Measurements from ENCODE around the gene LRRC42.

The LRRC42 gene, protein sequence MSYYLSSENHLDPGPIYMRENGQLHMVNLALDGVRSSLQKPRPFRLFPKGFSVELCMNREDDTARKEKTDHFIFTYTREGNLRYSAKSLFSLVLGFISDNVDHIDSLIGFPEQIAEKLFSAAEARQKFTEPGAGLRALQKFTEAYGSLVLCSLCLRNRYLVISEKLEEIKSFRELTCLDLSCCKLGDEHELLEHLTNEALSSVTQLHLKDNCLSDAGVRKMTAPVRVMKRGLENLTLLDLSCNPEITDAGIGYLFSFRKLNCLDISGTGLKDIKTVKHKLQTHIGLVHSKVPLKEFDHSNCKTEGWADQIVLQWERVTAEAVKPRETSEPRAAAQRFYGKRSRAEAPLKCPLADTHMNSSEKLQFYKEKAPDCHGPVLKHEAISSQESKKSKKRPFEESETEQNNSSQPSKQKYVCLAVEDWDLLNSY

DNA sequence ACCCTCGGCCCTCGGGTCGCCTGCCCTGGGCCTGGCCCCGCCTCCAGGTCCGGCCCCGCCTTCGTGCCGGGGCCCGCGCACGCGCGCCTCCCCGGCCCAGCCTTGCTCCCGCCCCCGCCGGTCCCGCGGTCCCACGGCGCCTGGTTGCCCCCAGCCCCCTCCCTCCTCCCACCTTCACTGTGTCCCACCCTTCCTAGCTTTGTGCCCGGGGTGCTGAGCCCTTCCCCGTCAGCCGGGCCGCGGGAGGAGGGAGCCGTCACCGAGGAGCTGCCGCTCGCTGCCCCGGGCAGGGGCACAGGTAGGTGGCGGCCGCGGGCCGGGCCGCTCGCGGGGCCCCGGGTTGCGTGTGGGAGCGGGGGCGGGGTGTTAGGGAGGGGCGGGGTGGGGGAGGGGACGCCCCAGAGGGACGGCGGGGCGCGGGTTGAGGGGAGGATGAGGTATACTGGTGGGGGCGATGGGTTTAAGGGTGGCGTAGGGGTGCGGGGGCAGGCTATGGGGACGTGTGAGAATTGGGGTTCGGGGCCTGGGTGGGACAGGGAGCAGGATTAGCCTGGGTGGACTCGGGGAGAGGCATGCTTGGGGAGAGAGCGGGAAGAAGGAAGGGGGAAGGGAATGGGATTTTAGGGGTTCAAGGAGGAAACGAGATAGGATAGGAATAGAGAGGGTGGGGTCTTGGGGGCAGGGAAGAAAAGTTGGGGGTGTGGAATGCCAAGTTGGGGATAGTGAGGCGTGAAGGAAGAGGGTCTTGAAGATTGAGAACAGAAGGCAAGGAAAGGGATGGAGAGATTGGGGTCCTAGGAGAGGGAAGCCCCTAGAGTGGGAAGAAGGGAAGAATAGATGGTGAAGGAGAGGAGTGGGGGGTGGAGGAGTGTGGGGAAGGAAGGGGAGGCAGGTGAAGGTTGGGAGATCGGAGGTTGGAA lies at the start of gene LRRC42:
TSS of gene LRRC42 (plus strand) at position 99 of the 920 bp plus-strand sequence. CDS start 5,650 bp downstream, outside the sequence.
- DNase-seq (ENCODE audit: low read depth) = no peak

DNA sequence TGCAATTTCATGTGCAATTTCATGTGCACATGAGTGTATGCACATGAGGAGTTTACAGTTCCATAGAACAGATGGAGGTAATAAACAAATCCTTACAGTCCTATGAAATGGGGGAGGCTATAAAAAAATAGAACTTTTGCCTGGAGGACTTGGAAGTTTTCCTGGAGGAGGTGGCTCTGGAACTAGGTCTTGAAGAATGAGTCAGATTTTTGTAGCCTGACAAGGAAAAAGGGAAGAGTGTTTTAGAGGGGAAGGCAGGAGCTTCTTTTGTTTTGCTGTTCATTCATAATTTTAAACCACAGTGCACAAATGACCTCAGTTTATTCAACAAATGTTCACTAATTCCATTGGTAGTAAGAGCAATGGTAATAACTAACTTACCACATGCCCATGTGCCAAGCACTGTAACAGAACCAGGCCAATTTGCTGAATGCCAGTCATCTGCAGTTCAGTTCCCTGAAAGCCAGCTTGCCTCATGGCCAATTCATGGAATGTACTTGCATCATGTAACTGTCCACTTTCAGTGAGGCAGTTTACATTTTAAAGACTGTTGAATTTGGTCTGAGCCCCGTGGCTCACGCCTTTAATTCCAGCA lies 49.4 kb upstream of the LRRC42 start:
- no peak for DNase-seq (ENCODE audit: low read depth)

DNA sequence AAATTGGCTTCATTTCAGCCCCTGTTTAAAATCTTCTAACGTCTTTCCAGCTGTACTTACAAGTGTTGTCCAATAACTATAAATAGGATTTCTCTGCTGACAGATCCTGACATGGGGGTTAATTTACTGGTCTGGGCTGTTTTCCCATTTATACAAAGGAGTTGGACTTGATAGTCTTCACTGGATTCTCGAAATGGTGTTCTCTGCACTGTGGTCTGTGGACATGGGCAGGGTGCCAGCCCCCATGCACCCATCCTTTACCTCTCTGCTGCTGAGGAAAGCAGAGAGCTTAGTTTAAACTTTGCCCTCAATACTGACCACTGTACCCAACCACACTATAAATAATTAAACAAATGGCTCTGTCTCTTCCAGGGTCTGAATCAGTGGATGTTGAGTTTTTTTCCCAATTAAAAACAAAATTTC lies 46.9 kb upstream of the LRRC42 start:
- DNase-seq (ENCODE audit: low read depth) = no peak

DNA sequence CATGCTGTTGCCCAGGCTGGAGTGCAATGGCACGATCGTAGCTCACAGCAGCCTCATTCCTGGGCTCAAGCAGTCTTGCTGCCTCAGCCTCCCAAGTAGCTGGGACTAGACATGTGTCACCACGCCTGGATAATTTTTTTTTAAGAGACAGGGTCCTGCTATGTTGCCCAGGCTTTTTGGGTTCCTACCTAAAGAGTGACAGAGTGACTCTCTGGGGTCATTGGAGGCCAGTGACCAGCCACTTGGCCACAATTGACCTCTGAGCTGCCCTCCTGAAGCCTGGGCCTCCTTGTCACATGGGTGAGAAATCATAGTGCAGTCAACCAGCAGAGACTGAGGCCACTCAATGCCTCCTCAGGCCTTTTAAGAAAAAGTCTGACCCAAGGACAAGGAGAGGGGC lies 46.4 kb upstream of the LRRC42 start:
- DNase-seq (ENCODE audit: low read depth) = no peak

DNA sequence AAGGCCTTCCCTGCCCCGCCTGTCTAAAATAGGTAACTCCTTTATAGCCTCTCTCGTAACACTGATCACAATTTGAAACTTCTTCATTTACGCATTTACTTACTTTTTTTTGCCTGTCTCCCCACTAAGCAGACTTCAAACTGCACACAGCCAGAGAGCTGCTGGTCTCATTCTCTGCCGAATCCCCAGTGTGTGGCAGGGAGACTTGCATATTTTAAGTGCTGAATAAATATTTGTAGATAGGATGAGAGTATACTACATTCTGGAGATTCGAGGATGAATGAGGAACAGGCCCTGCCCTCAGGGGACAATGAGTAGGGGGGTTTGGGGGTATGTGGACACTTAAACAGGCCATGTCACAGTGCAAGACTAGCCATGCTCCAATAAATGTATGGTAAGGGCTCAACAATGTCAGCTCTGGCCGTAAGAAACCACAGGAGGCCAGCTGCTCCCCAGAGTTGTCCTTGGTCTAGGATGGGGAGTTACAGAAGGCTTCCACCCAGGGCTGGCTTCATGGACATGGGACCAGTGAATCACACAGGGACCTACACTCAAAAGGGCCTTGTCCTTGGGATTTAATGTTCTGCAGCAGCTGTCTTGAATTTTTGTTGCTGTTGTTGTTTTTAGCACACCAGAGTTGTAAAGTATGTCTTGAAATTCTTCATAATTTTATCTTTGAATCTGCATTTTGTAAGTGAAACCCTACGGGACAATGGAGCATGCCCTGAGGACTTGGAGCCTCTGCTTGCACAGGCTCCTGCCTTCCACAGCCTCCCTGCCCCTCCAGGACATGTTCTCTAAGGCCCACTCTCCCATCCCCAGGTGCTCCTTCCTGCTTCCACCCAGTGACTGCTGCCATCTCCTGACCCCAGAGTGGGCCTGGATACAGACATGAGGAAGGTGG lies 43.7 kb upstream of the LRRC42 start:
- DNase-seq (ENCODE audit: low read depth) = no peak

DNA sequence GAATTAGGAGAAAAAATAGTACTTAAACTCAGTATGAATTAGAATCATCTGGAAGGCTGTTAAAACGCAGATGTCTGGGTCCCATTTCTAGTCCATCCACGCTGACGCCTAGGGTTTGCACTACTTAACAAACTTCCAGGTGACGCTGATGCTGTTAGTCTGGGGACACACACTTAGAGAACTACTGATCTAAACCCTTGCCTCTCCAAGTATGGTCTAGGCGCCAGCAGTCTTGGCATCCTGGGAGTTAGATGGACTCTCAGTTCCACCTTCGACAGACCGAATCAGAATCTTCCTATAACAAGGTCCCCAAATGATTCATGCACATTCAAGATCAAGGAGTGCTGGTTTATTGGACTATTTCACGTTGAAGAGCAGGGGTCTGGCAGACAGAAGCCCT lies 40.6 kb upstream of the LRRC42 start:
- DNase-seq (ENCODE audit: low read depth) = no peak

DNA sequence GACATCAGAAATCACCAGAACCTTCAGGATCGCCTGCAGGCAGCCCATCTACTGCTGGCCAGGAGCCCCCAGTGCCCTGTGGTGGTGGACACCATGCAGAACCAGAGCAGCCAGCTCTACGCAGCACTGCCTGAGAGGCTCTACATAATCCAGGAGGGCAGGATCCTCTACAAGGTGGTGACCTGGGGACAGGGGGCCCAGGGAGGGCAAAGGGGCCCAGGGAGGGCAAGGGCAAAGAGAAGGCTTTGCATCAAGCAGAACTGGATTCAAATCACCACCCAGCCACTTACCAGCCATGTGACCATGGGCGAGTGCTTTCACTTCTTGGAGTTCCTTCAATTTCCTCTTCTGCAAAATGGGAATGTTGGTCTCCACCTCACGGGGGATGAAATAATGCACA lies 40.0 kb upstream of the LRRC42 start:
- DNase-seq (ENCODE audit: low read depth) = no peak

DNA sequence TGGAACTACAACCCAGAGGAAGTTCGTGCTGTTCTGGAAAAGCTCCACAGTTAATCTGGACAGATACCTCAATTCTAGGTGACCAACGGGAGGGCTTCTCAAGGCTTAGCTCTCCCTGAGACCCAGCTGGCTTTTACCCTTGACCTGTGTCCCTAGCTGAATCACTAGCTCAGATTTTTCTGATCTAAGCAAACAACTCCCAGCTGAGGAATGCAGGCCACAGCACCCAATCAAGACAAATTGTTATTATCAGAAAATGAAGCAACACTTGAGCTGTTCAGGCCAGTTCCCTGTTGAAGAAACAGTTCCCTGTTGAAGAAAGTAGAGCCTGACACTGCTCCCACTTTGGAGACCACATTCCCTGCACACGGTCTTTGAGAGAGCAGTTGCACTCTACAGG lies 36.2 kb upstream of the LRRC42 start:
- DNase-seq (ENCODE audit: low read depth) = no peak

DNA sequence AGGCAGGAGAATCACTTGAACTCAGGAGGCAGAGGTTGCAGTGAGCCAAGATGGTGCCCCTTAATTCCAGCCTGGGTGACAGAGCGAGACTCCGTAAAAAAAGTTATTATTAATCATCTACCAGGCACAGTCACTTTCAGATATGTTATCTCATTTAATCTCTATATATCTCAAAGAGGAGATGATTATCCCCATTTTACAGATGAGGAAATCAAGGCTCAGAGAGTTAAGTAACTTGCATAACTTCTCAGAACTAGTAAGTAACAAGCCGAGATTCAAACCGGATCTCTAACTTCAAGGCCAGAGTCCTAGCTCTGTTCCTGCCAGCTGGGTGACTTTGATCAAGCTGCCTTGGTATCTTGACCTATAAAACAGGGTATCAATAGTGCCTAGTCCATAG lies 34.7 kb upstream of the LRRC42 start:
- no peak for DNase-seq (ENCODE audit: low read depth)

DNA sequence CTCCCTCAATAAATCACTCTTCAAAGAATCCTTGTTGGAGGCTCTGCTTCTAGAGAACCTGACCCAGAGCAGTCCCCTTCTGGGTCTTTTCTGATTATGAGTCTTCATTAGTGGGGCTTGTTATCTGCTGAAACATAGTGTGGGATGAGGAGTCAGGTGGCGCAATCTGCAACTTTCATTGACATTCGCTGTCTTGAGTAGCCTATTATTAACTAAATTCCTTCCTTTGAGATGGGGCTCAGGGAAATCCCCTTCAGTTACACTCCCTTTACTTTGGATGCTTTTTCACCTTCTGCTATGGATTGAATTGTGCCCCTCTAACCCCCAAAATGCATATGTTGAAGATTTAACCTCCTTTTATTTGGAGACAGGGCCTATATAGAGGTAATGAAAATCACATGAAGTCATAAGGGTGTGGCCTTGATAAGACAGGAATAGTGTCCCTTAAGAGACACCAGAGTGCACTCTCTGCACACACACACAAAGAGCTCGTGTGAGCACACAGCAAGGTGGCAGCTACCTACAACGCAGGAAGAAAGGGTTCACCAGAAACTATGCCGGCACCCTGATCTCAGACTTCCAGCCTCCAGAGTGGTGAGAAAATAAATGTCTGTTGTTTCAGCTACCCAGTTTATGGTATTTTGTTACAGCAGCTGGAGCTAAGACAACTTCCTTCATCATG lies 32.7 kb upstream of the LRRC42 start:
- DNase-seq (ENCODE audit: low read depth) = no peak

DNA sequence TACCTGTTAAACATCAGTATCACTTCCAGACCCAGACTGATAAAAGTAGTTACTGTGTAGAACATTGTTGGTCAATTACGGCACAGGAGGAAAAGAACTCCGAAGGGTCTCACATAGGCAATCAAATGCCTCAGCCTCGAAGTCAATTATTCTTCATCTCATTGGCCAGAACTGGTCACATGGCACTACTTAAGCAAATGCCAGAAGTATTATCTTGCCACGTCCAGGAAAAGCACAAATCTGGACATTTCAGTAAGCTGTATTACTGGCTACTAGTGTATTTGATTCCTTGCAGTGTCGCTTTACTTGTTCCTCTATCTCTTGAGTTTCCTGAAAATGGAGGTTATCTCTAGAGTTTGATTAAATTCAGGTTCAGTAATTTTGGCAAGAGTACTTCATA lies 27.8 kb upstream of the LRRC42 start:
- DNase-seq (ENCODE audit: low read depth) = no peak

DNA sequence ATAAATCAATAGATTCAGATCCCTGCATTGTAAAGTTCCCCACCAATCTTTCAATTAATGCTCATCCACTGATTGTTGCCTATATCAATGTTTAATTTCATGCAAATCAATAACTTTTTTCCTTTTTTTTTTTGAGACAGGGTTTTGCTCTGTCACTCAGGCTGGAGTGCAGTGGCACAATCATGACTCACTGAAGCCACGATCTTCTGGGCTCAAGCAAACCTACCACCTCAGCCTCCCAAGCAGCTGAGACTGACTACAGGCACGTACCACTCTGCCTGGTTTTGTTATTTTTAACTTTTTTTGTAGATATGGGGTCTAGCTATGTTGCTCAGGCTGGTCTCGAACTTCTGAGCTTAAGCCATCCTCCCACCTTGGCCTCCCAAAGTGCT lies 26.5 kb upstream of the LRRC42 start:
- DNase-seq (ENCODE audit: low read depth) = no peak

DNA sequence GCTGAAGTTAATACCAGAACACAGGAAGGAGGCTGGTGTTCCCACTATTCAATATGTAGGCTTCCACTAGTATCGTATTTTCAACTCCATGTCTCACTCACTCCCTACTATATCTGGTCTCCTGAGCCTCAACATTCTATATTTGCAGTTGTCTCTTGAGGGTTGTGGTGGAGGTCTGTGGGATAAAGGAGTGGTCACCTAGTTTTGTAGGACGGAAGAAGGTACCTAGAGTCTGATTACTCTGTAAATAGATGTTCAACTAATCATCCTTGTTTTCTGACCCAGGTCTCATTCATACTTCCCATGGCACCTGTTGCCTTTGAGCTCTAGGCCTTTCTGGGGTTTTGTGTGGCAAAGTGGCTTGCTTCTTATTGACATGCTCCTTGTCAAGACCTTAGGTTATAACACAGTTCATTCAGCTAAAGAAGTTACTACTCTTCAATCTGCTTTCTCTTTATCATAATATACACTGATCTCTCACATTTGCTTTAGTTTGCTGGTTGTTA lies 18.7 kb upstream of the LRRC42 start:
- no peak for DNase-seq (ENCODE audit: low read depth)

DNA sequence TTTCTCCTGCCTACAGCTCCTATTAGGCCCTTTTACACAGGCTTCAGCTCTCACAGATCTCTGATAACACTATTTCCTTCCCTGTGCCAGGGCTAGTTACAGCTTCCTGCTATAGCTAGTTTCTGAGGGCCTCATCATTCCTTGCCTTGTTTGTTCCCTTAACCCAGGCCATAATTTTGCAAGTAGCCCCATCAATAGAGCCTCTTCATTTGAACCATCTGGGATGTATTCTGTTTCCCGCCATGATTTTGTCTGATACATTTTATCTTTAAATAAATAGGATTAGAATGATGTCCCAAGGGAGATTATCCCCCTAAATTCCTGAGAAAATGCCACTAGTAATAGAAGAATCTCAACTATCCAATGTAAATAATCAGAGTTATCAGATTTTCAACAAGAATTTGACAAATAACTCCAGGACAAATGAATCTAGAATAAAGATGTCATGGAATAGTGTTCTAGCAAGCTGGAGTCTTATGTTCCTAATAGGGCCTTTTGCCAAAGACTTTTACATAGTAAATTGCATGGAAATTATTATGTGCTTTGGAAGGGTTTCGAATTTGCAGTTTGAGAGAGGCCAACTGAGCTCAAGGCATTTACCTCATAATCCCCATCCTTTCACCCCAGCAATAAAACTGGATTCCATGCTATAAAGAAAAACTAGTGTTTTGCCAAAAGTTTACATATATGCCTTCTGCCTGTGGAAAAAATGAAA lies 16.7 kb upstream of the LRRC42 start:
- no peak for DNase-seq (ENCODE audit: low read depth)

DNA sequence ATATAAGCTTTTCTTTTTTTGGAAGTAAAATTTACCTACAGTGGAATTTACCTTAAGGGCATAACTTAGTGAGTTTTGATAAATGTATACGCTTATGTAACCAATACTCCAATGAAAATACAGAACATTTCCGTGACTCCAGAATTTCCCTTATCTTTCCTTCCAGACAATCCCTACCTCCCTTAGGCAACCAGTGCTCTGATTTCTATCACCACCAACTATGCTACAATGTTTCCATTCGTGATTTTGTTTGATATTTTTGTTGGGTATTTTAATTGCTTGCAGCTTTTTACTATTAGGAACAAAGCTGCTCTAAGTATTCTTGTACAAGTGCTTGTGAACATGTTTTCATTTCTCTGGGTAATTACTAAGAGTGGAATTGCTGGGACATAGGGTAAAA lies 15.2 kb upstream of the LRRC42 start:
- DNase-seq (ENCODE audit: low read depth) = no peak

DNA sequence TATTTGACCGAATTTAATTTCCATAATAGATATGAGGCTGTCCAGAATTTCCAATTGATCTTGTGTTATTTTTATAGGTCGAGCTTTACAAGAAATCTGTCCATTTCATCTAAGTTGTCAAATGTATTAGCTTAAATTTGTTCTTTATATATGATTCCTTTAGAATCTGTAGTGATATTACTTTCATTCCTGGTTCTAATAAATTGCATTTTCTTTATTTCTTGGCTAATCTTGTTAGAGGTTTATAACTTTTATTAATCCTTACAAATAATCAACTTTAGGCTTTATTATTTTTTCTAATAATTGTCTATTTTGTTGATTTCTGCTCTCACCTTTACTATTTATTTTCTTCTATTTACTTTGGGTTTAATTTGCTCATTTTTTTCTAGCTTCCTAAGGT lies 14.6 kb upstream of the LRRC42 start:
- DNase-seq (ENCODE audit: low read depth) = no peak

DNA sequence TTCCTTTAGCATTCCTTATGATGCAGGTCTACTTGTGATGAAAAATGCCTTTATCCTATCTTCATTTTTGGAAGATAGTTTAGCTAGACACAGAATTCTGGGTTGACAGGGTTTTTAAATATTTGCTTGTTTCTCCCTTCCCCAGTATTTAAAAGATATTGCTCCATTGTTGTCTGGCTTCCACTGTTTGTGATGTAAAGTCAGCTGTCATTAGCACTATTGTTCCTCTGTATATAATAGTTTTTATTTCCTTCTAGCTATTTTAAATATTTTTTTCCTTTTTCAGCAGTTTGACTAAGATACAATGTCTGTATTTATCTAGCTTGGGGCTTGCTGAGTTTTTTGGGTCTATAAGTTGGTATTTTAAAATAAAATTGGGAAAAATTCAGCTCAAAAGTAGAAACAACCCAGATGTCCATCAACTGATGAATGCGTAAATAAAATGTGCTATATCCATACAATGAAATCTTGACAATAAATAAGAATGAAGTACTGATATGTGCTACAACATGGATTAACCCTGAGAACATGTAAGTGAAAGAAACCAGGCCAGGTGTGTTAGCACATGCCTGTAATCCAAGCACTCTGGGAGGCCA lies 11.9 kb upstream of the LRRC42 start:
- DNase-seq (ENCODE audit: low read depth) = no peak

DNA sequence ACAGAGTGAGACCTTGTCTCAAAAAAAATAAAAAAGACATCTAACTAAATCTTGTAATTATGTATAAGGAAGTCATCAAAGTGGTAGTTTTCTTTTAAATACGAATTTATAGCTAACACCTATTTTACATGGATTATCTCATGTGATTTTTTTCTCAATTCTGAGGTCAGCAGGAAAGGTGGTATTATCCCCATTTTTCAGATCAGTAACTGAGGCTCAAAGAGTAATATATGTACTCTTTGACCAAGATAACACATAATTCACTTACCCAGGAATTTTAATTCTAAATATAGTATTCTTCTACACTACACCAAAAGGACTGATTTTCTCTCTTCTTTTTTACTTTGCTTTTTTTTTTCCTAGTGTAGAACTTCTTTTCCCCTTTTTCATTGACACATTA lies 9.7 kb upstream of the LRRC42 start:
- no peak for DNase-seq (ENCODE audit: low read depth)

DNA sequence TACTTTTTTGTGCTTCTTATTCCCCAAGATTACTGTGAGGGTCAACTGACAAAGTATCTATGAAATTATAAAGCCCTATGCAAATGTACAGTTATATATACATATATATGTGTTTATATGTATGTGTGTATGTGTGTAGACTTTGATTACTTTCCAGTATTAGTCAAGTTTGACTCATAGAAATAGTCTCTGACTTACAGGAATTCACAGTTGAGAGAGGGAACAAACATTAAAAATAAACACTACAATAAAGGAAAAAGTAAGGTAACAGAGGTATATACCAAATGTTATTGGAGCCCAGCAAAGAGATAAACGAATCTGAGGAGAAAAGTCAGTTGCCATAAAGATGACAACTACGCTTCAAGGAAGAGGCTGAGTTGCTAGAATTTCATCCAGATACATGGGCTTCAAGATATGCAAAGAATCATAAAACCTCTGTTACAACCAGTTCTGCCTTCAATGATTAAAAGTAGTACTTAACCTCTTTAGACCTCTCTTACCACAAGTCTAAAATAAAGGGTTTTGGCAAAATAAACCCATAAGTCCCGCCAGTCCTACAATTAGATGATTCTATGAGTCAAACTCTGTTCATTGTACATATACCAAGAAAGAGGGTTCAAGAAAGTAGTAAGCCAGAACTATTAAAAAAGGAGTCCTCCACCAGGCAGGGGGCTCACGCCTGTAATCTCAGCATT lies 7.9 kb upstream of the LRRC42 start:
- DNase-seq (ENCODE audit: low read depth) = no peak

Data from activated gamma-delta T cell treated with anti-CD3 and anti-CD28 coated beads, Interleukin-2, amount 50 U/mL, for 16 hours (primary cell).